Measurements from ENCODE around the gene NDUFB6.

Gene NDUFB6

GRCh38 chr9:32577316-32577715 lies 4.4 kb upstream of the NDUFB6 start:
- TF ChIP-seq CTCF (IDR thresholded peaks at IDR 0.05; ENCODE audit: low read depth, low read length, missing control alignments) = no peak
- no peak overlapping the region for H3K27ac ChIP-seq
- H3K4me3 ChIP-seq (ENCODE audit: low read depth, low read length) = no peak overlapping the region
- no peak for DNase-seq
- no peaks in the 10 kb centered on the region for H3K27me3 ChIP-seq (replicated peaks)
- no peaks in the 10 kb centered on the region for H3K36me3 ChIP-seq (replicated peaks)
- in situ Hi-C loops (cut with HindIII; ENCODE audit: low pct_ligation_motif_present, low sequenced_read_pairs) = loop anchor here (10.0 kb wide), 1 partner anchor 203 kb away; no protein-coding TSS in a partner anchor

GRCh38 chr9:32574858-32575257 lies 1.9 kb upstream of the NDUFB6 start:
- Histone ChIP-seq H3K36me3 (replicated peaks) (no peaks in the 10 kb centered on the region), H3K4me3 (ENCODE audit: low read depth, low read length) (no peak overlapping the region), H3K27ac (no peak overlapping the region), H3K27me3 (replicated peaks) (no peaks in the 10 kb centered on the region)
- TF ChIP-seq CTCF (IDR thresholded peaks at IDR 0.05; ENCODE audit: low read depth, low read length, missing control alignments) = no peak
- in situ Hi-C loops (cut with HindIII; ENCODE audit: low pct_ligation_motif_present, low sequenced_read_pairs) = loop anchor here (10.0 to 25.0 kb wide), 2 partner anchors 200 to 412 kb away; no protein-coding TSS in a partner anchor
- no peak for DNase-seq

GRCh38 chr9:32573821-32574220 lies 862 bp upstream of the NDUFB6 start:
- no peak overlapping the region for H3K27ac ChIP-seq
- DNase-seq = no peak
- no peak overlapping the region for H3K4me3 ChIP-seq (ENCODE audit: low read depth, low read length)
- H3K36me3 ChIP-seq (replicated peaks) = no peaks in the 10 kb centered on the region
- no peaks in the 10 kb centered on the region for H3K27me3 ChIP-seq (replicated peaks)
- in situ Hi-C loops (cut with HindIII; ENCODE audit: low pct_ligation_motif_present, low sequenced_read_pairs) = loop anchor here (10.0 to 25.0 kb wide), 2 partner anchors 199 to 413 kb away; no protein-coding TSS in a partner anchor
- TF ChIP-seq CTCF (IDR thresholded peaks at IDR 0.05; ENCODE audit: low read depth, low read length, missing control alignments) = no peak

GRCh38 chr9:32571969-32572899 lies 725 bp downstream of the NDUFB6 start:
- peak overlapping the region; percentile 95 for H3K4me3 ChIP-seq (ENCODE audit: low read depth, low read length)
- TF ChIP-seq CTCF (IDR thresholded peaks at IDR 0.05; ENCODE audit: low read depth, low read length, missing control alignments) = peak; percentile 85
- H3K36me3 ChIP-seq (replicated peaks) = peaks cover 2% of the 10 kb centered on the region
- no peaks in the 10 kb centered on the region for H3K27me3 ChIP-seq (replicated peaks)
- in situ Hi-C loops (cut with HindIII; ENCODE audit: low pct_ligation_motif_present, low sequenced_read_pairs) = loop anchor here (10.0 to 25.0 kb wide), 2 partner anchors 197 to 415 kb away; no protein-coding TSS in a partner anchor
- DNase-seq = peak; percentile 83
- H3K27ac ChIP-seq = peak overlapping the region; percentile 41

- H3K27me3 ChIP-seq (replicated peaks) = no peaks in the 10 kb centered on the region
- DNase-seq = no peak
- H3K27ac ChIP-seq = no peak overlapping the region
- no peak for TF ChIP-seq CTCF (IDR thresholded peaks at IDR 0.05; ENCODE audit: low read depth, low read length, missing control alignments)
- no peak overlapping the region for H3K4me3 ChIP-seq (ENCODE audit: low read depth, low read length)
- peaks cover 17% of the 10 kb centered on the region for H3K36me3 ChIP-seq (replicated peaks)
- in situ Hi-C loops (cut with HindIII; ENCODE audit: low pct_ligation_motif_present, low sequenced_read_pairs) = loop anchor here (10.0 to 25.0 kb wide), 2 partner anchors 195 to 417 kb away; no protein-coding TSS in a partner anchor
These were observed 2.7 kb downstream of the NDUFB6 start for GRCh38 chr9:32570262-32570661.

All from brain microvascular endothelial cell (primary cell).